GM15510 (cell line): ENCODE measurements around the gene COL13A1.

Source experiments
- POLR2A ChIP-seq: IDR thresholded peaks from 3 replicates; pipeline ENCODE4 v1.6.1; 2011; ENCODE audit warnings: borderline replicate concordance; ENCODE audit not compliant: insufficient read length; ENCODE audit errors: extremely low read depth

Gene COL13A1

DNA sequence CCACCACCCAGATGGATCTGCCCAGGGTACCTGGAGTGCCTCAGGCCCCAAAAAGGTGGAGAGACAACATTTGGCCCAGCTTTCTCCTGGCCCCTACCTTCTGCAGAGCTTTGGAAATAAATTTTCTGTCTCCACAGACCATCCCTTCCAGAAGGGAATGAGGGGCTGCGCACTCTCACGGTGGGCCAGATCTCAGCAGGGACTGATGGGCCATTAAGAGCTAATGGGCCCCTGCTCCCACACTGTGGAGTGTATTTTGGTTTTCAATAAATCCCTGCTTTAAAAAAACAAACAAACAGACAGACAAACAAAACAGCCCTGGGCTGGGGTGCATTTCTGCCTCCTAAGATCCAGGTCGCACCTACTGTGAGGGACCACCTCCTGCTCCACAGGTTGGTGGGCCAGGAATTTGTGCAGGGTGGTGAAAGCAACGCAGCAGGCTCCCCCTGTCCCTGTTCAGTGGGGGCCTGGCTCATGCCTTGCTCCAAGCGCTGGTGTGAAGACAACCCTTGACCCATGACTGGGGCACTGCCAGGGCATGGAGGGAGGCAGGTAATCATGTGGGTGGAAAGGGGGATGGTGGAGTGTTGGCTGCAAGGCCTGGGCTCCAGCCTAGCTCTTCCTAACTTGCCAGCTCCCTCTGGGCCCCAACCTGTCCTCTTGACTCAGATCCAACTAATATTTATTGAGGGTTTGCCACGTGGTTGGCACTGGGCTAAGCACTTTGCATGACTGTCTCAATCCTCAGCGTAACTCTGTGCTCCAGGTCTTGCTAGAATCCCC, 88.5 kb downstream of the COL13A1 start:
- no peak for TF ChIP-seq POLR2A

DNA sequence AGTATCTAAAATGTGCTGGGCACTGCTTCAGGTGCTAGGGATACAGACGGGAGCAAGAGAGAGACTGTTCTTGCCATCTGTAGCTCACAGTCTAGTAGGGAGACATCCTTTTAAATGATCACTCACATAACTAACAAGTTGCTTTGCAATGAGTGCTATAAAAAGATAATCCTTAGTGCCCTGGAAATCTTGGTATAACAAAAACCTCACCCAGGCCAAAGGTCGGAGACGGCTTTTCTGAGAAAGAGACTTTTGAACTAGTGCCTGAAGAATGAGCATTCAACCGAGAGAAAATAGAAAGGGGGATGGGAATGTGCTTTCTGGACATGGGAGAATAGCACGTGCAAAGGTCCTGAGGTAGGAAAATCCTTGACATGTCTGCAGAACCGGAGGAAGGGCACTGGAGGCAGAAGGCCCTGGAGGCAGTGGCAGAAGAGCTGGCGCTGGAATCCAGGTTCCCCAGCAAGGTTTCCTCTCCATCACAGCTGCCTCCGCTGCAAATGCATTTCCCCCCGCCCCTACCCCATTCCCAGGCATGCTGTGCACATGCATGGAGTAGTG, 89.4 kb downstream of the COL13A1 start:
- no peak for TF ChIP-seq POLR2A

DNA sequence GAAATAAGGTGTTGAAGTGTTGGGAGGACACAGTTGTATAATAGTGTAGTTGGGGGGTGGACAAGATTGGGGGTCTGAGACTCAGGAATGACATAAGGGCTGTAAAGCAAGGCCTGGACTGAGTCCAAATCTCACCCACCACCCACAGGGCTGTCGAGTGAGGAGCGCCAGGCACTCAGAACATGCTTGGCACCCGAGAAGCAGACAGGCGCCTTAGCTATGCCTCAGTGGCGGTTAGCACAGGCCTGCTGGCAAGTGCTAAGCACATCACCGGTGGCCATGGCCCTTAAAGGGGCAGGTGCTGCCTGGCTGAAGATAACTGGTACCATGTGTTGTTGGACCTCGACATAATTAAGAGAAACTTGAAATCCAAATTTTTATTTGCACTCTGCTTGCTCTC, 90.7 kb downstream of the COL13A1 start:
- TF ChIP-seq POLR2A = no peak

DNA sequence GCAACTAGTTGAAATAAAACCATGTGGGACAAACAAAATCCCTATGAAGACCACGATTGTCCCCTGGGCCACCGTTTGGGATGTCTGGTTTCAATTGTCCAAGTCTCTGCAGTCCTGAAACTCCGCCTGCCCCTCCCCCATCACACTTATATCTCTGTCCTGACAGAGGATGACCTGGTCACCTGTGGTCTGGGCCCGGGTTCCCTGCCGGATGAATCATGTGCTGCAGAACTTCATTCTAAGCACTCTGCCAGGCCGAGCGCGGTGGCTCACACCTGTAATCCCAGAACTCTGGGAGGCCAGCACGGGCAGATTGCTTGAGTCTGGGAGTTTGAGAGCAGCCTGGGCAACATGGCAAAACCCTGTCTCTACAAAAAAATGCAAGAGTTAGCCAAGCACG, 91.1 kb downstream of the COL13A1 start:
- TF ChIP-seq POLR2A = no peak

DNA sequence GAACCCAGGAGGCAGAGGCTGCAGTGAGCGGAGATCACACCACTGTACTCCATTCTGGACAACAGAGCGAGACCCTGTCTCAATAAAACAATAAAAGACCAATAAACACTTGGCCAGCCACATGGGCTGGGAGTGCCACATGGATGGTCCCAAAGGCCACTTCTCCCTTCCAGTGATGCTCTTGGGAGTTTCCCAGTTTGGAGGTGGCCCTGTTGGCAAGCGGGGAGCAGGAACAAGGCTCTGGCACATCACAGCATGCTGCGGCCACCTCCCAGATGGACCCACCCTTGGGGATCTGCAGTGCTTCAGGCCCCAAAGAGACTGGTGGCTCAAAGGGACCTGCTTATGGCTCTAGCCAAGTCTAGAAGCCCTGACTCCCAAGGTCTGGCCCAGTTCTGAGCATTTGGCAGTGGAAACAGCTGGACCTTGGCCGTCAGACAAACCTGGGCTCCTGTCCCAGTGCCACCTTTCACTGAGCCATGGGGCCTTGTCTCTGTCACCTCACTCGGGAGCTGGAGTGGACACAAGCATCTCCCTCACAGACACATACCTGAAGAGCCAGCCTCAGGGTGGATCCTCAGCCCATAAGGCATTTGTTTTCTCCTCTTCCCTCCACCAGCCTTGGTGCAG, 91.7 kb downstream of the COL13A1 start:
- no peak for TF ChIP-seq POLR2A

GRCh38 chr10:69894156-69894555, 92.5 kb downstream of the COL13A1 start:
- no peak for TF ChIP-seq POLR2A

DNA sequence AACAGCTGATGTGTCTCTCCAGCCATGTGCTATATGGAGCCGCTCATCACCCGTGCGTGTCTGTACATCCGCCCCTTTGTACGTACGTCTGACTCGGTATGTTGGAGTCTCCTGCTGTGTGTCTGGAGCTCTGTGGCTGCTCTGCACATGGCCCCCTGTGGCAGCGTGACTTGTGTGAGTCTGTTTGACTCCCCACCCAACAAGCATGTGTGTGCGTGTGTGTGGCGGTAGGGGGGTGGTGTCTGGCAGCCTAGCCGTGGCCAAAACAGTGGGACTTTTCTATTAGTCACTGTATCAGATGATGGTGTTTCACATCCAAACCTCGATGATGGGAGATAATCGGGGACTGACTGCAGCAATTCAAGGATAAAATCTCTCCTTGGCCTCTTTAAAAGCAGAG, 94.1 kb downstream of the COL13A1 start:
- TF ChIP-seq POLR2A = no peak

DNA sequence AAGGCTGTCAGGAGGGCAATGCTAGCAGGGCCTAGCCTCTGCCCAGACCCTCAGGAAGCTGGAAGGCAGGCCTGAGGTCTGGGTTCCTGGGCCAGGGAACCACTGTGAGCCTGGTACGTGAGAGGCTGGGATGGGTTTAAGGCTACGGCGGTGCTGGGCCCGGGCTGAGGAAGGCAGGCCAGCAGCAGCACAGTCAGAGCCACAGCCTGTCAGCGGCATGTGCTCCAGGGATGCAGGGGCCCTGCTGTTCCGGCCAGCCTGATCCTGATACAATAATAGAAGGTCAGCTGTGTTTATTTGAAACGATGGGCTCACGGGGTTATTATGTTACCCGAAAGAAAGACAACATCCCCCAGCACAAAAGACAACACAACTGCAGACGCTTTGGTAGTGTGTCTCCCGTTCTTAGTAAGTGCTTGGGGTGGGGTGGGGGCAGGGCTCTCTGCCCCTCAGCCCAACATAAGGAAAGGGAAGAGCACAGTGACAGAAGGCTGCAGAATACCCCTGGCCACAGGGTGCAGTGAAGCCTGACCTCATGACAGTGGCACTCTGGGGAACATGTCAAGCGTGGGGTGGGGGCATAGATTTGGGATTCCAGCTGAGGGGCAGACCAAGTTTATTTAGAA, 95.0 kb downstream of the COL13A1 start:
- no peak for TF ChIP-seq POLR2A

- TF ChIP-seq POLR2A = no peak
Measured at GRCh38 chr10:69897432-69897831, 95.7 kb downstream of the COL13A1 start.

GRCh38 chr10:69897999-69898398, 96.3 kb downstream of the COL13A1 start:
- TF ChIP-seq POLR2A = no peak

GRCh38 chr10:69898524-69898923, 96.8 kb downstream of the COL13A1 start:
- no peak for TF ChIP-seq POLR2A

DNA sequence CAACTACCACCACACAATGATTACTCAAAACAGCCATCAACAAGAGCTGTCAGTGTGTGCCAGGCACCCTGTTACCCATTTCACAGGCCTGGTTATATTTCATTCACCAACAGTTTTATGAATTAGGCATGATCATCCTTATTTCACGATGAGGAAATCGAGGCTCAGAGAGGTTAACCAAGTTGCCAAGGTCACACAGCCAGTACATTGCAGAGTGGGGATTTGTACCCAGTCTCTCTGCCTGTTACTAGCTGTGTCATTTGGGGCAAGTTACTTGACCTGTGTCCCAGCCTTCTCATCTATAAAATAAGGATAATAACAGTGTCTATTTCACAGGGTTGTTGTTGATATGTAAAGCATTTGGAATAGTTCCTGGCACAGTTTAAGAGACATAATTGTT, 97.2 kb downstream of the COL13A1 start:
- no peak for TF ChIP-seq POLR2A

DNA sequence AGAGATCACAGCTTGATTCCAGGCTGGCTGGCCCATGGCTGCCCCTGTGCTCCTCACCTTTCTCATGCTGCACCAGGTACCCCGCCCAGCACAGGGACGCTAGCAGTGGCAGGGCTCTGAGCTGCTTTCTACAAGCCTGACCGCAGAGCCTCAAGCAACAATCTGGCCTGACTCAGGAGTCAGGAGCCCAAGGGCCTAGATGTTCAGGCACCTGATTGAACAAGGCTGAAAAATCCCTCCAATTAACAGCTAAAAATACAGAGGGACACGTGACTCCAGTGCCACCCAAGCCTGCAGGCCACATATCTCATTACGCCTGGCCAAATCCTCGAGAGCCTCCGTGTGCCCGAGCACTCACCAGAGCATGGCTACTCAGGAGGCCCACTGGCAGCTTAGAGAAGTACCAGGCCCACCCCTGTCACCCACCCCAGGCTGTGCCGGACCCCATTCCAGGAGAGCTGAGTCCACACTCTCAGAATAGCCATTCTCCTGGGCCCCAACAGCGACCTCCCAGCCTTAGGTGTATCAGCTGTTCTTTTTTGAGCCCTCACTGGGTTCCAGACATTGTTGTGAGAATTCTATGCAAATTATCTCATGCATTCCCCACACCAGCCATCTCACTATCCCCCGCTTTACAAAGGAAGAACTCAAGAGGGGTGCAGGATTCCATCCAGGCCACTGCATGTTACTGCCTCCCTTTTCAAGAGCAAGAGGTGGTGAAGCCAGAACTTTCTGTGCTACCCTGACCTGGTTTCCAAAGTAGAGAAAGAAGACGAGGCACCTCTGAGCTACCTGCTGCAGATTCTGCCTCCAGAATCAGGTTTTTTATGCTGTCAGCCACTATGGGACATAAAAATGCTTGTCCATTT, 98.3 kb downstream of the COL13A1 start:
- no peak for TF ChIP-seq POLR2A

DNA sequence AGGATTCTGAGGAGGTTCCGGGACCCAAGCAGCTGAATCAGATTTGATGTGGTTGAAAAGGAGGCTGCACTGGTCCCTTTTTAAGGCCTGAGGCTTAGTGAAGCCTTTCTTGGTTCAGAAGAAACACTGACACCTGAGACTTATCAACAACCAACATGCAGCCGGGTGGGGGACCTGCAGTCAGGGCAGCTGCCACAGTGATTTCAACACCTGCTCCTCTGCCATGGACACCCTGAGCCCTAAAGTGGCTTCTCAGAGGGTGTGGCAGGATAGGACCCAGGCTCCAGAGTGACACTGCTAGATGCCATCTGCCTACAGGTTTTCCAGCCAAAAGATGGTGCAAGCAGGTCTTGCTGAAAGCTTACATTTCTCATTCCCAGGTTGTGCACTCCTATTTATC, 99.3 kb downstream of the COL13A1 start:
- no peak for TF ChIP-seq POLR2A
